ENCODE data around the gene KCNJ15. TPM values are rescaled to one million over a fixed set of nuclear protein-coding genes. Genes with fewer than 3 reads are reported as not detected.

The KCNJ15 gene
- polyA plus RNA-seq, 1 donor from 2014 or later, result not detected

DNA sequence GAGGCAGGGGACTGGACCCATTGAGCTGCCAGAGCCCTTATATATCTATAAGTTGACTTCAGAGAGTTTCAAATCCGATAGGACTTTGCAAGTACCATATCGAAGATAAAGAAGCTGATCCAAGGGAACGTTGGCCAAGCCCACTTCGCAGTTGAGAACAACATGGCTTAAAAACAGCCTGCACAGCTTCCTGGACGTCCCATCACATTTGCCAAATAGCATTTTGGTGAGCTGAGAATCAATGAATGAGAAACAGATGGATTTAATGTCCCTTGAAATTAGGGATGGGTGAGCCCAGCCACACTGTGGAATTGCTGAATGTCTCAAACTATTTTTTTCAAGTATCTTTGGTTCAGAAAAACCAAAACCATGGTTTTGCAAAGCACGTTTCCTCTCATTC lies 64.8 kb downstream of the KCNJ15 start (continued):
- no peak for TF ChIP-seq REST (IDR thresholded peaks at IDR 0.05; ENCODE audit: borderline replicate concordance)

DNA sequence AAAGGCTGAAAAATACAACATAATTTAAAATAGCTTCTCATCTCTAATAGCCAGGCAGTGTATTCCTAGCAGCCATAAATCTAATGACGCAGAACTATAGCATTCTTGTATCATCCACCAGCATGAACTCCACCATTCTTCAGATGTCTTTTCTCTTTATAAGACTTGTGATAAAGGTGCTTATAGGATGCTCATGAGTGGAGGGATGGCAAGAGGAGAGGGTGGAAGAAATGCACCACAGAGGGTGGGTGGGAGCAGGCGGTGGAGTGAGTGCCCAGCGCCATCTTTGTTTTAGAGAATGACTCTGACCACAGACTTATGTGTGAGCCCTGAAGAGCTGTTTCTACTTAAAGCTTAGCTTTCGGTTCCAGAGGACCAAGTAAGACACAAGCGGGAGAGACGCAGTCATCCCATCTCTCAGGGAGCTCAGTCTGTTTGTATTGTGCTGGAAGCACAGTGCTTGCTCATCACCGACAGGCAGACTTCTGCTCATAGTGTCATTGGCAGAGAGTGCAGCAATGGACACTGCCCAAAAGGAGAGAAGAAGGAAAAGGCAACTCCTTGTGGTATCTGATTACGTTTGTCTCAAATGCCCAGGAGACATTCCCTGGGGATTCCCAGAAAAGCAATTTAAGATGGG lies 65.6 kb downstream of the KCNJ15 start:
- Histone ChIP-seq H3K36me3 (ENCODE audit: insufficient read depth, low read length) (no peaks in the 10 kb centered on the region), H3K9me3 (ENCODE audit: low read length) (no peaks in the 10 kb centered on the region), H4K20me1 (ENCODE audit: insufficient read depth) (no peaks in the 10 kb centered on the region), H3K9ac (ENCODE audit: low read length) (no peak overlapping the region), H3K4me2 (ENCODE audit: low read length) (no peak overlapping the region), H3K79me2 (replicated peaks; ENCODE audit: insufficient read depth, low read length) (no peaks in the 10 kb centered on the region), H3K27me3 (ENCODE audit: insufficient read depth, low read depth, low read length) (no peaks in the 10 kb centered on the region), H3K9me2 (ENCODE audit: insufficient read depth, low read length) (no peaks in the 10 kb centered on the region), H3K27ac (ENCODE audit: low read length) (no peak overlapping the region), H2AFZ (ENCODE audit: low read depth, low read length) (no peak overlapping the region), H3K4me3 (ENCODE audit: low read length) (no peak overlapping the region), H3F3A (ENCODE audit: insufficient read depth, low read length, poor library complexity, severe bottlenecking) (no peaks in the 10 kb centered on the region)
- TF ChIP-seq RAD21 (conservative IDR thresholded peaks at IDR 0.05), result no peak
- TF ChIP-seq EP300 (conservative IDR thresholded peaks at IDR 0.05; ENCODE audit: poor library complexity, severe bottlenecking), result no peak
- TF ChIP-seq POLR2AphosphoS5 (IDR thresholded peaks at IDR 0.05), result no peak
- no peak for TF ChIP-seq MXI1 (conservative IDR thresholded peaks at IDR 0.05; ENCODE audit: poor library complexity, severe bottlenecking)
- no peak for TF ChIP-seq EZH2 (IDR thresholded peaks at IDR 0.05; ENCODE audit: borderline replicate concordance, insufficient read depth, low read length, poor library complexity, severe bottlenecking)
- no peak for TF ChIP-seq REST (IDR thresholded peaks at IDR 0.05; ENCODE audit: borderline replicate concordance)
- no peak for TF ChIP-seq SMC3 (conservative IDR thresholded peaks at IDR 0.05; ENCODE audit: poor library complexity)
- no peak for TF ChIP-seq TAF1 (IDR thresholded peaks at IDR 0.05; ENCODE audit: low read depth)
- TF ChIP-seq CTCF (IDR thresholded peaks at IDR 0.05; ENCODE audit: poor library complexity, severe bottlenecking), result no peak
